OCI-LY7 (cell line): ENCODE measurements around the gene RAPGEFL1. TPM values are rescaled to one million over a fixed set of nuclear protein-coding genes. Genes with fewer than 3 reads are reported as not detected.

Source experiments
- BruUV-seq: library from RNA; stranded (reverse); fragments of 400-500 nt; replicated peaks from 2 replicates; lab custom pipeline; 2021; lab: Mats Ljungman, UMichigan
- CTCF ChIA-PET: fragments of 300-600 bp; sonication (Branson Sonifier 250); formaldehyde crosslinking; loops from one replicate; lab custom pipeline; 2022; ENCODE audit warnings: antibody characterized with exemption; ENCODE audit not compliant: unreplicated experiment; lab: Charles Lee
- POLR2A ChIA-PET: fragments of 300-600 bp; sonication (Branson Sonifier 250); formaldehyde crosslinking; loops from one replicate; lab custom pipeline; 2022; ENCODE audit warnings: antibody characterized with exemption; lab: Charles Lee
- DNase-seq: peaks from one replicate; pipeline ENCODE4 v3.0.0-alpha.2; 2015; ENCODE audit warnings: low spot score
- H2AFZ ChIP-seq: fragments of 200-600 bp; sonication (generic), shearing (Covaris generic); 2 replicates; pipeline ENCODE4 v1.6.1; 2014; ENCODE audit warnings: mild to moderate bottlenecking, antibody characterized with exemption, low read length, moderate library complexity
- H3K27ac ChIP-seq: fragments of 200-600 bp; sonication (generic); 2 replicates; pipeline ENCODE4 v1.5.1; 2014; ENCODE audit warnings: mixed run types, low read depth, mild to moderate bottlenecking, moderate library complexity, low read length, inconsistent platforms; ENCODE audit not compliant: poor library complexity, severe bottlenecking
- H3K36me3 ChIP-seq: fragments of 200-600 bp; sonication (generic); 2 replicates; pipeline ENCODE4 v1.6.1; 2014; ENCODE audit warnings: mild to moderate bottlenecking, antibody characterized with exemption, low read length, moderate library complexity, mixed read lengths; ENCODE audit not compliant: insufficient read depth
- H3K4me1 ChIP-seq: fragments of 200-600 bp; sonication (generic); 2 replicates; pipeline ENCODE4 v1.5.1; 2014; ENCODE audit warnings: mild to moderate bottlenecking, low read length; ENCODE audit not compliant: insufficient read depth, poor library complexity, severe bottlenecking
- H3K4me2 ChIP-seq: fragments of 200-600 bp; sonication (generic); 2 replicates; pipeline ENCODE4 v1.6.1; 2014; ENCODE audit warnings: mild to moderate bottlenecking, low read length
- H3K4me3 ChIP-seq: fragments of 200-600 bp; sonication (generic); 2 replicates; pipeline ENCODE4 v1.5.1; 2014; ENCODE audit warnings: mild to moderate bottlenecking, low read depth, low read length; ENCODE audit not compliant: poor library complexity, severe bottlenecking
- H3K79me2 ChIP-seq: fragments of 200-600 bp; sonication (generic); 2 replicates; pipeline ENCODE4 v1.6.1; 2016; ENCODE audit warnings: low read depth, mild to moderate bottlenecking, low read length, moderate library complexity, mixed read lengths; ENCODE audit not compliant: insufficient read depth
- H3K9me2 ChIP-seq: fragments of 200-600 bp; sonication (generic); 2 replicates; pipeline ENCODE4 v1.6.1; 2016; ENCODE audit warnings: mild to moderate bottlenecking, low read length, mixed read lengths; ENCODE audit not compliant: insufficient read depth
- H3K9me3 ChIP-seq: fragments of 200-600 bp; sonication (generic); 2 replicates; pipeline ENCODE4 v1.6.1; 2014; ENCODE audit warnings: mild to moderate bottlenecking, mixed run types, low read length, mixed read lengths
- H4K20me1 ChIP-seq: fragments of 200-600 bp; sonication (generic); 2 replicates; pipeline ENCODE4 v1.6.1; 2014; ENCODE audit warnings: mild to moderate bottlenecking, antibody characterized with exemption, low read length, moderate library complexity, mixed read lengths; ENCODE audit not compliant: insufficient read depth
- EZH2phosphoT487 ChIP-seq: fragments of 200-600 bp; sonication (generic); IDR thresholded peaks from 2 replicates; pipeline ENCODE4 v1.6.1; 2018; ENCODE audit warnings: low read depth, borderline replicate concordance, mild to moderate bottlenecking, mixed run types, antibody characterized with exemption, low read length, moderate library complexity, mixed read lengths
- intact Hi-C: fragments of 100-400 bp; cut with micrococcal nuclease; formaldehyde crosslinking; loops from one replicate; pipeline ENCODE4 v1.10.0; 2022; ENCODE audit not compliant: unreplicated experiment
- total RNA-seq, 2 experiments: library from RNA; depleted of rRNA in 1 of 2; stranded (reverse); fragments of >200 nt in 1 of 2; shearing (Covaris generic) in 1 of 2; gene quantifications; 2 replicates each; pipeline ENCODE4 v1.2.3, GENCODE V29; 2014 to 2022
- TF ChIP-seq, protein P1 (sequence below): fragments of 200-600 bp; sonication (generic); conservative IDR thresholded peaks from 2 replicates; pipeline ENCODE4 v1.5.1; 2014; ENCODE audit warnings: mild to moderate bottlenecking, antibody characterized with exemption, low read length, moderate library complexity, mixed read lengths

Gene RAPGEFL1
- total RNA-seq, 2 experiments from 2014 or later, result 2.1 to 5.8 TPM

GRCh38 chr17:40168262-40168832, 8.9 kb upstream of the RAPGEFL1 start:
- no TSS peak for BruUV-seq
- Histone ChIP-seq H3K36me3 (peaks cover 96% of the 10 kb centered on the region), H3K79me2 (0 out of 2 replicates have a peak, but pooled peaks cover 4% of the 10 kb centered on the region), H4K20me1 (no peaks in the 10 kb centered on the region), H3K4me2 (no peak overlapping the region), H3K4me1 (no peaks in the 10 kb centered on the region), H3K9me2 (no peaks in the 10 kb centered on the region), H3K9me3 (no peaks in the 10 kb centered on the region), H2AFZ (no peak overlapping the region), H3K4me3 (no peak overlapping the region), H3K27ac (no peak overlapping the region)
- POLR2A ChIA-PET, result interaction anchor here (1.4 to 1.6 kb wide), 2 partner anchors 56 to 68 kb away, joined by 3 to 6 read pairs; partner anchors contain the start of gene NR1D1
- DNase-seq, result peak; percentile 72
- TF ChIP-seq EZH2phosphoT487, result no peak
- TF ChIP-seq, protein P1, sequence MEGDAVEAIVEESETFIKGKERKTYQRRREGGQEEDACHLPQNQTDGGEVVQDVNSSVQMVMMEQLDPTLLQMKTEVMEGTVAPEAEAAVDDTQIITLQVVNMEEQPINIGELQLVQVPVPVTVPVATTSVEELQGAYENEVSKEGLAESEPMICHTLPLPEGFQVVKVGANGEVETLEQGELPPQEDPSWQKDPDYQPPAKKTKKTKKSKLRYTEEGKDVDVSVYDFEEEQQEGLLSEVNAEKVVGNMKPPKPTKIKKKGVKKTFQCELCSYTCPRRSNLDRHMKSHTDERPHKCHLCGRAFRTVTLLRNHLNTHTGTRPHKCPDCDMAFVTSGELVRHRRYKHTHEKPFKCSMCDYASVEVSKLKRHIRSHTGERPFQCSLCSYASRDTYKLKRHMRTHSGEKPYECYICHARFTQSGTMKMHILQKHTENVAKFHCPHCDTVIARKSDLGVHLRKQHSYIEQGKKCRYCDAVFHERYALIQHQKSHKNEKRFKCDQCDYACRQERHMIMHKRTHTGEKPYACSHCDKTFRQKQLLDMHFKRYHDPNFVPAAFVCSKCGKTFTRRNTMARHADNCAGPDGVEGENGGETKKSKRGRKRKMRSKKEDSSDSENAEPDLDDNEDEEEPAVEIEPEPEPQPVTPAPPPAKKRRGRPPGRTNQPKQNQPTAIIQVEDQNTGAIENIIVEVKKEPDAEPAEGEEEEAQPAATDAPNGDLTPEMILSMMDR, result peak; percentile 85
- intact Hi-C loops, result loop anchor here (1.0 kb wide), 2 partner anchors 55 to 155 kb away; no protein-coding TSS in a partner anchor
- CTCF ChIA-PET, result interaction anchor here (1.0 to 1.8 kb wide), 2 partner anchors 14 to 56 kb away, joined by 3 to 21 read pairs; no protein-coding TSS in a partner anchor

DNA sequence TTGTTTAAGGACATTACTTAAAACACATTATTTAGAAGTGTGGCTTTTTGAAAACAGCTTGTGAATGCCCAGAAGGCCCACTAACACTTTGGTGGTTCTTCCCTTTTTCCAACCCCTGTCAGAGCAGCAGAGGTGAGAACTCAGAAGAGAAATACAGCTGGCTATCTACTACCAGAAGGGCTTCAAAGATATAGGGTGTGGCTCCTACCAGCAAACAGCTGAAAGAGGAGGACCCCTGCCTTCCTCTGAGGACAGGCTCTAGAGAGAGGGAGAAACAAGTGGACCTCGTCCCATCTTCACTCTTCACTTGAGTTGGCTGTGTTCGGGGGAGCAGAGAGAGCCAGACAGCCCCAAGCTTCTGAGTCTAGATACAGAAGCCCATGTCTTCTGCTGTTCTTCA, 6.9 kb upstream of the RAPGEFL1 start:
- Histone ChIP-seq H3K79me2 (0 out of 2 replicates have a peak, but pooled peaks cover 4% of the 10 kb centered on the region), H2AFZ (no peak overlapping the region), H3K27ac (no peak overlapping the region), H3K4me1 (no peaks in the 10 kb centered on the region), H4K20me1 (no peaks in the 10 kb centered on the region), H3K4me2 (no peak overlapping the region), H3K4me3 (no peak overlapping the region), H3K36me3 (peaks cover 96% of the 10 kb centered on the region), H3K9me2 (no peaks in the 10 kb centered on the region), H3K9me3 (no peaks in the 10 kb centered on the region)
- intact Hi-C loops, result no loop called here
- BruUV-seq, result no TSS peak
- TF ChIP-seq, protein P1, result no peak
- TF ChIP-seq EZH2phosphoT487, result no peak
- ChIA-PET CTCF (no interaction called here), POLR2A (interaction anchor here (0.7 kb wide), 1 partner anchor 75 kb away, joined by 3 read pairs; no protein-coding TSS in a partner anchor)
- no peak for DNase-seq

DNA sequence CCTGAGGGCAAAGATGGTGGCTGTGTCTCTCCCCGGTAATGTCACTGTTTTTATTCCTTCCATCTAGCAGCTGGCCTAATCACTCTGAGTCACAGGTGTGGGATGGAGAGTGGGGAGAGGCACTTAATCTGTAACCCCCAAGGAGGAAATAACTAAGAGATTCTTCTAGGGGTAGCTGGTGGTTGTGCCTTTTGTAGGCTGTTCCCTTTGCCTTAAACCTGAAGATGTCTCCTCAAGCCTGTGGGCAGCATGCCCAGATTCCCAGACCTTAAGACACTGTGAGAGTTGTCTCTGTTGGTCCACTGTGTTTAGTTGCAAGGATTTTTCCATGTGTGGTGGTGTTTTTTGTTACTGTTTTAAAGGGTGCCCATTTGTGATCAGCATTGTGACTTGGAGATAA, 5.5 kb upstream of the RAPGEFL1 start:
- intact Hi-C loops, result no loop called here
- H3K4me1 ChIP-seq, result no peaks in the 10 kb centered on the region
- DNase-seq, result no peak
- H2AFZ ChIP-seq, result no peak overlapping the region
- no peak overlapping the region for H3K27ac ChIP-seq
- TSS peak; percentile 49 for BruUV-seq
- POLR2A ChIA-PET, result interaction anchor here (0.5 kb wide), 1 partner anchor 99 kb away, joined by 3 read pairs; no protein-coding TSS in a partner anchor
- H3K4me2 ChIP-seq, result no peak overlapping the region
- no peaks in the 10 kb centered on the region for H3K79me2 ChIP-seq
- CTCF ChIA-PET, result no interaction called here
- no peaks in the 10 kb centered on the region for H3K9me3 ChIP-seq
- TF ChIP-seq, protein P1, result no peak
- TF ChIP-seq EZH2phosphoT487, result no peak
- no peaks in the 10 kb centered on the region for H4K20me1 ChIP-seq
- peaks cover 92% of the 10 kb centered on the region for H3K36me3 ChIP-seq
- H3K9me2 ChIP-seq, result no peaks in the 10 kb centered on the region
- H3K4me3 ChIP-seq, result no peak overlapping the region
